Raji (cell line): ENCODE data around the gene CENPP.

Source experiments
- POLR2A ChIP-seq: IDR thresholded peaks from 2 replicates; pipeline ENCODE4 v1.6.1; 2011; ENCODE audit warnings: low read depth, low read length, control low read depth; ENCODE audit not compliant: insufficient read depth

CENPP gene

GRCh38 chr9:92325269-92325990, at the start of gene CENPP, which contains the start of gene NOL8:
CENPP (plus strand) TSS chr9:92325953.
NOL8 (minus strand) TSS chr9:92325350; CDS start chr9:92324161, 1,189 bp downstream.
- peak; percentile 96 for TF ChIP-seq POLR2A

- no peak for TF ChIP-seq POLR2A
Observed at GRCh38 chr9:92276331-92277032, 49.3 kb upstream of the CENPP start.

GRCh38 chr9:92278110-92278509, 47.6 kb upstream of the CENPP start:
- TF ChIP-seq POLR2A, result no peak

GRCh38 chr9:92279302-92279701, 46.5 kb upstream of the CENPP start:
- TF ChIP-seq POLR2A, result no peak

GRCh38 chr9:92289708-92290390, 35.9 kb upstream of the CENPP start:
- no peak for TF ChIP-seq POLR2A

GRCh38 chr9:92290785-92291429, 34.8 kb upstream of the CENPP start:
- no peak for TF ChIP-seq POLR2A

- no peak for TF ChIP-seq POLR2A
Observed at GRCh38 chr9:92291577-92291976, 34.2 kb upstream of the CENPP start.

- TF ChIP-seq POLR2A, result no peak
Observed at GRCh38 chr9:92292338-92293074, 33.2 kb upstream of the CENPP start.

GRCh38 chr9:92293075-92293354, 32.7 kb upstream of the CENPP start:
- no peak for TF ChIP-seq POLR2A

- peak; percentile 96 for TF ChIP-seq POLR2A
Observed at GRCh38 chr9:92293452-92294296, 32.1 kb upstream of the CENPP start, which contains the start of gene IARS1. IARS1 (minus strand) TSS chr9:92293697; CDS start chr9:92289419, 4,278 bp downstream.

- no peak for TF ChIP-seq POLR2A
Observed at GRCh38 chr9:92294297-92294676, 31.5 kb upstream of the CENPP start.

GRCh38 chr9:92295240-92295790, 30.4 kb upstream of the CENPP start:
- TF ChIP-seq POLR2A, result no peak

- no peak for TF ChIP-seq POLR2A
Observed at GRCh38 chr9:92295827-92296258, 29.9 kb upstream of the CENPP start.

- no peak for TF ChIP-seq POLR2A
Observed at GRCh38 chr9:92297611-92298010, 28.1 kb upstream of the CENPP start.
